ENCODE data around the gene CIAO2A.

- TF ChIP-seq CTCF (IDR thresholded peaks at IDR 0.05; ENCODE audit: insufficient read depth, low read length) (no peak), REST (IDR thresholded peaks at IDR 0.05; ENCODE audit: insufficient replicate concordance, low read depth) (no peak), POLR2AphosphoS5 (IDR thresholded peaks at IDR 0.05; ENCODE audit: low read depth) (no peak), SPI1 (IDR thresholded peaks at IDR 0.05; ENCODE audit: borderline replicate concordance, low read depth) (no peak), GABPA (IDR thresholded peaks at IDR 0.05; ENCODE audit: low read depth) (no peak)
These were observed 3.2 kb upstream of the CIAO2A start for GRCh38 chr15:64096668-64097384.
